OCI-LY7 (cell line): ENCODE results near the gene ASB10. TPM values are rescaled to one million over a fixed set of nuclear protein-coding genes. Genes with fewer than 3 reads are reported as not detected.

ENCODE experiments used
- BruUV-seq: library from RNA; stranded (reverse); fragments of 400-500 nt; replicated peaks from 2 replicates; lab custom pipeline; 2021; lab: Mats Ljungman, UMichigan
- CTCF ChIA-PET: fragments of 300-600 bp; sonication (Branson Sonifier 250); formaldehyde crosslinking; loops from one replicate; lab custom pipeline; 2022; ENCODE audit warnings: antibody characterized with exemption; ENCODE audit not compliant: unreplicated experiment; lab: Charles Lee
- POLR2A ChIA-PET: fragments of 300-600 bp; sonication (Branson Sonifier 250); formaldehyde crosslinking; loops from one replicate; lab custom pipeline; 2022; ENCODE audit warnings: antibody characterized with exemption; lab: Charles Lee
- DNase-seq: peaks from one replicate; pipeline ENCODE4 v3.0.0-alpha.2; 2015; ENCODE audit warnings: low spot score
- H2AFZ ChIP-seq: fragments of 200-600 bp; sonication (generic), shearing (Covaris generic); 2 replicates; pipeline ENCODE4 v1.6.1; 2014; ENCODE audit warnings: mild to moderate bottlenecking, antibody characterized with exemption, low read length, moderate library complexity
- H3K27ac ChIP-seq: fragments of 200-600 bp; sonication (generic); 2 replicates; pipeline ENCODE4 v1.5.1; 2014; ENCODE audit warnings: mixed run types, low read depth, mild to moderate bottlenecking, moderate library complexity, low read length, inconsistent platforms; ENCODE audit not compliant: poor library complexity, severe bottlenecking
- H3K36me3 ChIP-seq: fragments of 200-600 bp; sonication (generic); 2 replicates; pipeline ENCODE4 v1.6.1; 2014; ENCODE audit warnings: mild to moderate bottlenecking, antibody characterized with exemption, low read length, moderate library complexity, mixed read lengths; ENCODE audit not compliant: insufficient read depth
- H3K4me1 ChIP-seq: fragments of 200-600 bp; sonication (generic); 2 replicates; pipeline ENCODE4 v1.5.1; 2014; ENCODE audit warnings: mild to moderate bottlenecking, low read length; ENCODE audit not compliant: insufficient read depth, poor library complexity, severe bottlenecking
- H3K4me2 ChIP-seq: fragments of 200-600 bp; sonication (generic); 2 replicates; pipeline ENCODE4 v1.6.1; 2014; ENCODE audit warnings: mild to moderate bottlenecking, low read length
- H3K4me3 ChIP-seq: fragments of 200-600 bp; sonication (generic); 2 replicates; pipeline ENCODE4 v1.5.1; 2014; ENCODE audit warnings: mild to moderate bottlenecking, low read depth, low read length; ENCODE audit not compliant: poor library complexity, severe bottlenecking
- H3K79me2 ChIP-seq: fragments of 200-600 bp; sonication (generic); 2 replicates; pipeline ENCODE4 v1.6.1; 2016; ENCODE audit warnings: low read depth, mild to moderate bottlenecking, low read length, moderate library complexity, mixed read lengths; ENCODE audit not compliant: insufficient read depth
- H3K9me2 ChIP-seq: fragments of 200-600 bp; sonication (generic); 2 replicates; pipeline ENCODE4 v1.6.1; 2016; ENCODE audit warnings: mild to moderate bottlenecking, low read length, mixed read lengths; ENCODE audit not compliant: insufficient read depth
- H3K9me3 ChIP-seq: fragments of 200-600 bp; sonication (generic); 2 replicates; pipeline ENCODE4 v1.6.1; 2014; ENCODE audit warnings: mild to moderate bottlenecking, mixed run types, low read length, mixed read lengths
- H4K20me1 ChIP-seq: fragments of 200-600 bp; sonication (generic); 2 replicates; pipeline ENCODE4 v1.6.1; 2014; ENCODE audit warnings: mild to moderate bottlenecking, antibody characterized with exemption, low read length, moderate library complexity, mixed read lengths; ENCODE audit not compliant: insufficient read depth
- CTCF ChIP-seq: fragments of 200-600 bp; sonication (generic); conservative IDR thresholded peaks from 2 replicates; pipeline ENCODE4 v1.5.1; 2014; ENCODE audit warnings: mild to moderate bottlenecking, antibody characterized with exemption, low read length, moderate library complexity, mixed read lengths
- EZH2phosphoT487 ChIP-seq: fragments of 200-600 bp; sonication (generic); IDR thresholded peaks from 2 replicates; pipeline ENCODE4 v1.6.1; 2018; ENCODE audit warnings: low read depth, borderline replicate concordance, mild to moderate bottlenecking, mixed run types, antibody characterized with exemption, low read length, moderate library complexity, mixed read lengths
- intact Hi-C: fragments of 100-400 bp; cut with micrococcal nuclease; formaldehyde crosslinking; loops from one replicate; pipeline ENCODE4 v1.10.0; 2022; ENCODE audit not compliant: unreplicated experiment
- total RNA-seq, 2 experiments: library from RNA; depleted of rRNA in 1 of 2; stranded (reverse); fragments of >200 nt in 1 of 2; shearing (Covaris generic) in 1 of 2; gene quantifications; 2 replicates each; pipeline ENCODE4 v1.2.3, GENCODE V29; 2014 to 2022

ASB10 gene
- total RNA-seq, 2 experiments from 2014 or later: not detected

- Histone ChIP-seq H3K4me2 (no peak overlapping the region), H4K20me1 (no peaks in the 10 kb centered on the region), H3K4me1 (no peaks in the 10 kb centered on the region), H3K9me2 (no peaks in the 10 kb centered on the region), H3K9me3 (no peaks in the 10 kb centered on the region), H3K4me3 (no peak overlapping the region), H3K27ac (no peak overlapping the region), H2AFZ (no peak overlapping the region), H3K79me2 (no peaks in the 10 kb centered on the region), H3K36me3 (no peaks in the 10 kb centered on the region)
- POLR2A ChIA-PET: no interaction called here
- CTCF ChIA-PET: no interaction called here
- no TSS peak for BruUV-seq
- TF ChIP-seq CTCF: no peak
- no peak for TF ChIP-seq EZH2phosphoT487
- intact Hi-C loops: no loop called here
- DNase-seq: no peak
Measured at GRCh38 chr7:151144387-151144786, 42.7 kb downstream of the ASB10 start.

GRCh38 chr7:151143261-151144015 lies 43.6 kb downstream of the ASB10 start:
- Histone ChIP-seq H3K4me1 (no peaks in the 10 kb centered on the region), H3K4me2 (no peak overlapping the region), H3K9me2 (no peaks in the 10 kb centered on the region), H2AFZ (no peak overlapping the region), H3K27ac (no peak overlapping the region), H3K79me2 (no peaks in the 10 kb centered on the region), H3K36me3 (no peaks in the 10 kb centered on the region), H4K20me1 (no peaks in the 10 kb centered on the region), H3K9me3 (no peaks in the 10 kb centered on the region), H3K4me3 (no peak overlapping the region)
- no TSS peak for BruUV-seq
- POLR2A ChIA-PET: no interaction called here
- CTCF ChIA-PET: no interaction called here
- intact Hi-C loops: no loop called here
- DNase-seq: no peak
- no peak for TF ChIP-seq CTCF
- no peak for TF ChIP-seq EZH2phosphoT487

DNA sequence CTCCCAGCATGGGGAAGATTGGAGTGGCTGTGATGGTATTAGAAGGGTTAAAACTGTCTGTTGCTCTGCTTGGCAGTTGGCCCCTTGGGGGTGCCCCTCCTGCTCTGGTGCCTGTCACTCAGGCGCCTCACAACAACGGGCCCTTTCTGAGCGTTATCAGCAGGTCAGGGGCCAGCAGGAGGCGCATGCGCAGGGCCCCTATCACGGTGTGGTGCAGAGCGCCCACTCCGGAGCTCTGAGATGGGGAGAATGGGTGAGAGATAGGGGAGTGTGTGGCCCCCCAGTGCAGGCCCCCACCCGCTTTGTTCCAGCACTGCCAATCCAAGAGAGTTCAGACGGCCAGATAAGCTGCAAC lies 44.4 kb downstream of the ASB10 start:
- ChIA-PET POLR2A (no interaction called here), CTCF (no interaction called here)
- DNase-seq: no peak
- Histone ChIP-seq H3K9me2 (no peaks in the 10 kb centered on the region), H3K4me2 (no peak overlapping the region), H3K9me3 (no peaks in the 10 kb centered on the region), H3K79me2 (no peaks in the 10 kb centered on the region), H2AFZ (no peak overlapping the region), H3K4me3 (no peak overlapping the region), H3K4me1 (no peaks in the 10 kb centered on the region), H3K36me3 (no peaks in the 10 kb centered on the region), H3K27ac (no peak overlapping the region), H4K20me1 (no peaks in the 10 kb centered on the region)
- TF ChIP-seq CTCF (no peak), EZH2phosphoT487 (no peak)
- BruUV-seq: no TSS peak
- intact Hi-C loops: no loop called here
